Stimulated activated CD4-positive, alpha-beta T cell treated with anti-CD3 and anti-CD28 coated beads, Interleukin-1b, Interleukin-23, amount 100 ng/mL, for 4 hours (primary cell): Measurements from ENCODE around the gene ATP1A1.

Experiments used
- DNase-seq, 2 donors: peaks; one replicate each; pipeline ENCODE4 v3.0.0-alpha.2; 2020; ENCODE audit warnings: low read depth in 2 of 2

Gene ATP1A1

DNA sequence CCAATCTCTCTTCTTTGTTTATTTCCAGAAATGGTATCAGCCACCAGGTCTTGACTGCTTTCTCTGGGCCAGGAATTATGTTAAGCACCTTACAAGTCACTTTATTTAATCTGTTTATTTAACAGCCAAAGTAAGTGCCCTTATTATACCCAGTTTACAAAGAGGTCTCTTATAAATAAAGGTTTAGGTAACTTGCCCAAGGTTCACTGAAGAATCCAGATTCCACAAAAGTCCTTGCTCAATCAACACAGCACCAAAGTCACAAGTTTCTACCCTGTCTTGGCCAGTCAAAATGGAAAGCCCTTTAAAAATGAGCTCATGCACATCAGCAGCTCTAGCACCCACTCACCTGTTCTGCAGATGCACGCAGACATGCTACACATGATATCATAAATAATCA, 28.0 kb upstream of the ATP1A1 start:
- no peak for DNase-seq

DNA sequence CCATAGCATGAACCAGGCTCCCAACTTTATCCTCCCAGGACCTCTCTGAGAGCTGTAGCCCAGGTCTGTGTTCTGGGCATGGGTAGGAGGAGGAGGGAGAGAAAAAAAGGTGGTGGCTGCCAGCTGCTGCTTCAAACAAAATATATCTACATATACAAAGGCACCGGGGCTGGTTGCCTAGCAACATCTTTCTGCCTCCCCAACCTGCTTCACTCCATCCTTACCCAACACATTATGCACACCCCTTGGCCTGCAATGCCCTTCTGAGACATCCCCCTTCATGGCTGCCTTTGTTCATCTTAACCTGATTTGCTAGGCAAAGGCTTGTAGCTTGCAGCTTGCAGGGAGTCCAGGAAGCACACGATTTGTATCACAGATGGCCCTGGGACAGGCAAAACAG, 27.2 kb upstream of the ATP1A1 start:
- DNase-seq = no peak

DNA sequence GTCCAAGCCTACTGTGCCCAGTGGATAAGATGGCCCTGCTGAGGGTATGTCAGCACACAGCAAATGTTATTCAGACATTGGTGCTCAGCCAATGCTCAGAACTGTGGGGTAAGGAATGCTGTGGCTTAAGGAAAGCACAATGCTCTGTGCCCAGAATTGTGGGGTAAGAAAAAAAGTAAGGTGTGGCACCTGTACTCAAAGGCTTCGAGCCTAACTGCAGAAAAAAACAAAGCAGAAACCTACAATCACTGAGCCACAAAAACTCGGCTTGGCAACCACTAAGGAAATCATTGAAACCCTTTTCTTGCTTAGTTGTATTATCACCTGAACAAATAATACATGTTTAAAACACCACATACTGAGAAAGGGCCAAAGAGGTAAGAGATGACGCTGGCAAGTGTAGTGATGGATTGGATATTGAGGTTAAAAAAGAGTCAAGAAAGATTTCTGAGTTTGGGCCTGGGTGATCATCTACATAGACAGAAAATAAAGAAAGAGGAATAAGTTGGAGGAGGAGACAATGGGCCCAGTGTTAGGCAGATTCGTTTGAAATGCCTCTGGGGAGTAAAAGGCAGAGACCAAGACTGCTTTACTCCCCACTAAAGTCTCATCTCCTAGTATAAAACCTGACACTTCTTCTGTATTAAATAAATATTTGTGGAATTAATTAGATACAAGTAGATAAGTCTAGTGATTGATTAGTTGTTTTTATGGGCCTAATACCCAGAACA, 25.9 kb upstream of the ATP1A1 start:
- no peak for DNase-seq

DNA sequence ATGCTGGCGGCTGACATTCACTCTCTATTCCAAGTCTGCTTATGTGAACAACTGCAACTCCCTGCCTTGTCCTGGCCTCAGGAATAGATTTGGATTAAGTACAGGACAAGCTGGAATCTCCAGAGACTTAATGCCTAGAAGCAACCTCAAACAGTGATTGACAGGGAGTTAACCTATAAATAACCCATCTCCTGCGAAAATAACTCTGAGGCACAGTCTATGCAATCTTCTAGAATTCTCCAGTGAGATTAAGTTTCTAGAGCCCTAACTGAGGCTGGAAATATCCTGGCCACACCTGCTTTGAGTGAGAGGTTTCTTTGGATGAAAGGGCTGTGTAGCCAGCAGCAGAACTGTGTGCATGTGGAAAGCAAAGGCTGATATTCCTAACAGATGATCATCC, 25.3 kb upstream of the ATP1A1 start:
- no peak for DNase-seq

DNA sequence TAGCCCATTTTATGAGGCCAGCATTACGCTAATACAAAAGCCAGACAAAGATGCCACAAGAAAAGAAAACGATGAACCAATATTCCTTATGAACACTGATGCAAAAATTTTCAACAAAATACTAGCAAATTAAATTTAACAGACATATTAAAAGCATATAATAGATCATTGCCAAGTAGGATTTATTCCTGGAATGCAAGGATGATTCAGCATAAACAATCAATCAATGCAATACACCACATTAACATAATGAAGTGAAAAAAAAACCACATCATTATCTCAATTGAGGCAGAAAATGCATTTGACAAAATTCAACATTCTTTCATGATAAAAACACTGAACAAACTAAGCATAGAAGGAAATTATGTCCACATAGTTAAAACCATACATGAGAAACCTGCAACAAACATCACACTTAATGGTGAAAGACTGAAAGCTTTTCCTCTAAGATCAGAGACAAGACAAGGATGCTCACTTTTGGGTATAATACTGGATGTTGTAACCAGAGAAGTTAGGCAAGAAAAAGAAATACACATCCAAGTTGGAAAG, 22.9 kb upstream of the ATP1A1 start:
- DNase-seq = no peak

DNA sequence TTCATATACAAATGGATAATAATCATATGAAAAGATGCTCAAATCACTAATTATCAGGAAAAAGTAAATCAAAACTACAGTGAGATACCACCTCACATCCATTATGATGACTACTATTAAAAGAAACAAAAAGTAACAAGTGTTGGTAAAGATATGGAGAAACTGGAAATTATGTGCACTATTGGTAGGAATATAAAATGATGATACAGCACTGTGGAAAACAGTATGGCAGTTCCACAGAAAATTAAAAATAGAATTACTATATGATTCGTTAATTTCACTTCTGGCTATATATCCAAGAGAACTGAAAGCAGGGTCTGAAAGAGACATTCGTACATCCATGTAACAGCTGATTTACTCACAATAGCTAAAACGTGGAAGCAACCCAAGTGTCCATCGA, 21.1 kb upstream of the ATP1A1 start:
- DNase-seq = no peak

DNA sequence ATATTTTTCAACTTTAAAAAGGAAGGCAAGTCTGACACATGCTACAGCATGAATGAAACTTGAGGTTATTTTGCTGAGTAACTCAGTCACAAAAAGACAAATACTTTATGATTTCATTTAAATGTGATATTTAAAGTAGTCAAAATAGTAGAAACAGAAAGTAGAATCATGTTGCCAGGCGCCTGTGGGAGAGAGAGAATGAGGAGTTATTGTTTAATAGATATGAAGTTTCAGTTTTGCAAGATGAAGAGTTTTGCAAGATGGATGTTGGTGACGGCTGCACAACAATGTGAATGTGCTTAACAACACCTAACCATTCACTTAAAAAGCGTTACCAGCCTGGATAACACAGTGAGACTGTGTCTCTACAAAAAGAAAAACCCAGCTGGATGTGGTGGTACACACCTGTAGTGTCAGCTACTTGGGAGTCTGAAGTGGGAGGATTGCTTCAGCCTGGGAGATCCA, 20.7 kb upstream of the ATP1A1 start:
- DNase-seq = no peak

DNA sequence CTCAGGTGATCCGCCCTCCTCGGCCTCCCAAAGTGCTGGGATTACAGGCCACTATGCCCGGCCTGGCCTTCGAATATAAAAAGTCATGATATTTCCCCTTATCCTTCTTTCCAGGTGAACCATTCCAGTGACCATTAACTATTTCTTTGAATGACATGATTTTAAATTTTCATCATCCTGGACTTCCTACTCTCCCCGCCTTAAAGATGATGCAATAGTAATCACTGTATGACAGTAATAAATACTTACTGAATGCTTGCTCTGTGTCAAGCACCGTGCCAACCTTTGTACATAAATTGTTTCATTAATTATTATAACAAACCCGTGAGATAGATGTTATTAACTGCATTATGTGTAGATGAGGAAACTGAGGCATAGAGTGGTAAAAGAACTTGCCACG, 19.9 kb upstream of the ATP1A1 start:
- no peak for DNase-seq

DNA sequence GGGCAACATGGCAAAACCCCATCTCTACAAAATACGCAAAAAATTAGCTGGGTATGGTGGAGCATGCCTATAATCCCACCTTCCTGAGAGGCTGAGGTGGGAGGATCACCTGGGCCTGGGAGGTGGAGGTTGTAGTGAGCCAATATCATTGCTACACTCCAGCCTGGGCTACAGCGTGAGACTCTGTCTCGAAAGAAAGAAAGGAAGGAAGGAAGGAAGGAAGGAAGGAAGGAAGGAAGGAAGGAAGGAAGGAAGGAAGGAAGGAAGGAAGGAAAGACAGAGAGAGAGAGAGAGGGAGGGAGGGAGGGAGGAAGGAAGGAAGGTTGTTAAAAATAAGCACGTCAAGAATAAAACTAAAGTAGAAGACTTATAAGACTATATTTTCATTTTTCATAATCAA, 17.0 kb upstream of the ATP1A1 start:
- DNase-seq = no peak

DNA sequence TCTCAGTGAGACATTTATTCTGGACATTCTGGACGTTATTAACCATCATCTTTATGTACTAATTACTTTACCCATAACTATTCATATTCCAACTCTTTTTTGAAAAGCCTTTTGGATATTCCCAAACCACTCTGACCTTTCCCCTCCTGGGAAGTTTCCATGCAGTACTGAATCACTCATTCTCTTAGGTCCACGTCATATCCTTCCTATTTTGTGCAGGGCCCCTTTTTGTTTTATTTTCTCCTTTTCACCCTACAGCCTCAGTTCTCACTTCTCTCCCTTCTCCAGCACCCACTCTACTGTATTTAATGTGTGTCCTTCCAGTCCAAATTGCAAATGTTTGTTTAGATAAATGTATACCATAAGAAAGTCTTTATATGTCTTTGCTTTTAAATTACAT, 16.4 kb upstream of the ATP1A1 start:
- no peak for DNase-seq

DNA sequence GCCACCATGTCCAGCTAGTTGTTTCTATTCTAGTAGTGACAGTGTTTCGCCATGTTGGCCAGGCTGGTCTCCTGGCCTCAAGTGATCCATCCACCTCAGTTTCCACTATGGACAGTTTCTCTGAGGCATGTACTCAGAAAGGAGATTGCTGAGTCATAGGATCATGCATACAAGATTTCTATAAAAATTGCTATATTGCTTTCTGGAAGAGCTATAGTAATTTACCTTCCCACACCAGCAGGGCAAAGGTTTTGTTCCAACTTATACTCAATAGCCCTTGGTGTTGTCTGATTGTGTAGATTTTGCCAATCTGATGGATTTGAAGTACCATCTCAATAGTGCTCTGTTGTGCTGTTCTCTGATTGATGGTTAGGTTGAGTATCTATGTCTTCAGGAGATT, 15.6 kb upstream of the ATP1A1 start:
- no peak for DNase-seq

DNA sequence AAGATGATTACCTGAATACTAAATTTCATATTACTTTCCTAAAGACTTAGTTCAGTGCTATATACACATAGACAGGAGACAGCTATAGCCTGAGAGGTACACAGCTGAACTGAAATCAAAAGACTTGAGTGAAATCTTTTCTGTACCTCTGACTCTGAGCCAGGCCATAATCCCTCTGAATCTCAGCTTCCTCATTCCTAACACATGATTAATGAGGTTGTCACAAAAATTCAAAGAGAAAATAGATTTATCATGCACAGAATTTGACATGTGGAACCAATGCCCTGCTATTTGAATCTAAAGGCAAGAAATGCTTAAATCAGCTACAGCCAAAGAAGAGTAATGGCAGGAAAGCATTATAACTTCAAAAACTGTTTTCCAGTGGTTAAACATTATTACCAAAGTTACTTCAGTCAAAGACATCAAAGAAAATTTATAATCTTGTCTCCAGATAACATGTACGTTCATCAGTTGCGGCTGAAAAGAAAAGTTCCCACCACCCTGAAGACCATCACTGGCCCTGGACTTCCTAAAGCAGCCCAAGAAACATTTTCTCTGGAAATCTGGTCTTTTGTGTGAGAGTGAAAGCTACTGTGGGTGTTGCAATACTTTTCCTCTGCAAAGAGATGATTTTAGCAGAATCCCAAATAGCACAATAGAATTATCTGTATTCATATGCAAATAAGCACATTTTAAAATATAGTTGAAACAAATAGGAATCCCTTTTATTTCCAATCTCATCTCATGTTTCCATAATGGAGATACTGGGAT, 13.8 kb upstream of the ATP1A1 start:
- DNase-seq = no peak

DNA sequence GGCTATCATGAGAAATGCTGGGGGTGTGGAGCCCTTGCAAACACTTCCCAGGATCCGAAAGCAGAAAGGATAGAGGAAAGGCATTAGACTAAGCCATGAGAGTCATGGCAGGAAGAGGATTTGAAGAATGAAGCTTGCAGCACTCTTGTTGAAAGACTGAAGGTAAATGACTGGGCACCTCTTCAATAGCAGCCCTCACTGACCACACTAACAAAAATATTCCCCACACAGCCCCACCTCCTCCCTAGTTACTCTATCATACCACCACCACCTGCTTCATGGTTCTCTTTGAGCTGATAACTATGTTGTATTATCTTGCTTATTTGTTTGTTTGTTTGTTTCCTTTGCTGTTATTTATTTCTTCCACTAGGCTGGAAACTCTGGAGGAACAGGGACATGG, 13.2 kb upstream of the ATP1A1 start:
- no peak for DNase-seq

DNA sequence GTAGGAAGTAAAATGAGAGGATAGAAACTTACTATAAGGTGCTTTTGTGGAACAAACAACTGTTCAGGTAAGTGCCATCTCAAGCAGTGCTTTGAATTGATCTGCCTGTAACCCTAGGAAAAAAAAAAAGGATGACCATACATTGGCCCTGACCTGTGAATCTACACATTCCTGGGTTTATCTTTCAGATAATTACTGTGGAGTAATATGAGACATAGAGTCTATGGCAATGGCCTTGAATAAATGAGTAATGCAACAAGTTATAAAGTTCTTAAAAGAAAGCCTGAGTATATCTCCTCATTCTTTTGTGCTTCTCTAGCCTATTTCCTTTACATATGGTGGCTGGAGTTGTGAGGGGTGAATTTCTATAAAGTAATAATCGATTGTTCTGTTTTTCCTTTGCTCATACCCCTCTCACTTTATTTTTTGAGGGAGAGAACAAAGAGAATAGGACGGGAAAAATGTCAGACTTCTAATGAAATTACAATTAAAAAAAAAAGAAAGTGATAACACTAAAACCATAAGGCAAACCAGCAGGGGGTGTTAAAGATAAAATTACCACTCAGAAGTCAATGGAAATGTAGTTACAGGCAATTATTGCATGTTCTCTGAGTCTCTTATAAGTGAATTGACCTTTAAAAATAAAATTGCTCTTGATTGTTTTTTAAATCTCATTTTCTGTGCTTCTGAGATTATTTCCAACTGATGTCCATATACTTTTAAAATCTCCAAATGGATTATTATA, 12.4 kb upstream of the ATP1A1 start:
- no peak for DNase-seq

DNA sequence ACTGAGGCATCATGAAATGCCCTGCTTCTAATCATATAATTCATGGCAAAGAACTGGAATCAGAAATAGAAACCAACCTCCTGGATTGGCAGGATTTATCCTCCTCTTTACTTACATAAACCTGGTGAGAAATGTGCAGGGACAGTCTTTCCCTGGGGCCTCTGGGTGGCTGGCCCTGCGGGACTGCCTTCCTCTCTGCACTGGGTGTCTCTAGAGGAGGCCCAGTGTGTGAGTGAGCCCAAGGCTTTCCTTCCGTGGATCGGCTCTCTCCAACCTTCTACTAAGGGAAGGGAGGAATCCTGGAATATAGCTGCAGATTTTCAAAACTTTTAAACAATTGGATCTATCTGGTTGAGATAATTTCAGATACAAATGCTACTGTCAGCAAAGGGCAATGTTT, 11.4 kb upstream of the ATP1A1 start:
- DNase-seq = no peak

DNA sequence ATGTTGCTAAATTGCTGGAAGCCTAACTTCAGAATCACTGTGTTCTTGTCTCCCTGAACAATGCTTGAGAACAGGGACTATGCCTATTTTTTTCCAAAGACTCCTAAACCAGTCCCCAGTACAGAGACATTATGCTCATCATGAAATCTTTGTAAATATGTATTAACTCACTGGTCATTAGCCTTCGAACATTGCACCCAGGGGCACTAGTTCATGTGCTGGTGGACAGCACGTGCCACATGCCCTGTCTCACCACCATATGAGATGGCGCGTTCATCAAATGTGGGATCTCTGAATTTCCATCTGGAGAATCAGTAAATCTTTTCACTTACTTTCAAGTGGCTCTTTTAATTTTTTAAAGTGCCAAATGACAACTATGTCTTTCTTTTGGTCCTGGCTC, 11.0 kb upstream of the ATP1A1 start:
- DNase-seq = no peak

DNA sequence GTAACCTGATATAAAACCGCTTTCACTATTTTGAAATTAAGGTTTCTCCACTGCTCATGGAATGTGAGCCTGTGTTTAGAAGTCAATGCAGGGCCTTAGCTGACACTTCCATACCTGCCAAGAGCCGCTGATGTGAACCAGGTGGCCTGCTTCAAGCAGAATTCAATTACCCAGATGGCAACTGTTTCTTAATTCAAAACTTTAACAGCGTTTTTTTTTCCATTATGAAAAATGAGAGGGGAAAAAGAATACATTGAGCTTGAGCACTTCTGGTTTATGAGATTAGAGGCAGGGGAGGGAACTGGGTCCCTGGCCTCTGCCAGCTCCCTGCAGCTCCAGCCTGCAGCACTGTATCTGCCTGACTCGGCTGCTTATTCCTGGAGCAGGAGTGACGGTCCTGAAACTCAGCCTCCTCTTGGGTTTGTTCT, 7.7 kb upstream of the ATP1A1 start:
- DNase-seq = no peak

DNA sequence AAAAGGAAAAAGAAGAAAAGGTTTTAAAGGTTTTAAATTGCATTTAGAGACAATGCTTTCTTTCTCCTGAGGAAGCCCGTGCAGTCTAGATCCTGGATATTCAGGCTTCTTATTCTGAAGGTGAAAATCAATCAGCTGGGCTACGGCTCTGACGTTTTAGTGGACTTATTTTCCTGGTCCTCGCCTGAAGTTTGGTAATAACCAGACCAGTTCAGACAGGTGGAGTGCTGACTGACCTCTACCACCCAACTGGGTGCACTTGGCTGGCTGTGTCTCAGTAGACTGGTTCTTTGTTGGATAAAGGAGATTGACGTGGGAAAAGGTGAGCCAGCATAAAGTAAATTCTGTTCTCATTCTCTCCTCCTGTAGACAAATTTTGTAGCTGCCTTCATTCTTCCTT, 7.2 kb upstream of the ATP1A1 start:
- no peak for DNase-seq

DNA sequence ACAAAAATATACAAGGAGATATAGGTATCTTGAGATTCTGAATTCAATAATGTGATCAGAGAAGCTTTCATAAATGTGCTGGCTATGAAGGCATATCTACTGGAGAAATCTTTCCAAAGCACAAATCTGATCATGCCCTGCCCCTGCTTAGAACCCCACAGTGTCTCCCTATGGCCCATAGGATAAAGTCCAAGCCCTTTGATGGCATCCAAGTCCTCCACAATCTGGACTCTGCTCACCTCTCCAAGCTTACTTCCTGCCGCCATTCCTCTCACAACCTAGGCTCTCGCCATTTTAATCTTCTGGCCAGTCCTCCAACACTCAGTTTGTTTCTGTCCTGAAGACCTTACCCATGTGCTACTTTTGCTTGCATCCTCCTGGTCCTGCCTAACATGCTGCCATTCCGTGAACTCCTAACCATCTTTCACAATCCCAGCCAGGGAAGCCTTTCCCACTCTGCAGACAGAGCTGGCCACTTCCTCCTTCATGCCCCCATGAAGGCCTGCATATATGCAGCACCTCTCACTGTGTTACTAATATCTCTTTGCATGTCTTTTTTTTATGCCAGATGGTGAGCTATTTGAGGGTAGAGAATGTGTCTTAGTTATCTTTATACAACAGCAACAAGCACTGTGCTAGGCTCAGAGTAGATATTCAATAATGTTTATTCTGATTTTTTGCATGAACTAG, 5.6 kb upstream of the ATP1A1 start:
- DNase-seq = no peak

DNA sequence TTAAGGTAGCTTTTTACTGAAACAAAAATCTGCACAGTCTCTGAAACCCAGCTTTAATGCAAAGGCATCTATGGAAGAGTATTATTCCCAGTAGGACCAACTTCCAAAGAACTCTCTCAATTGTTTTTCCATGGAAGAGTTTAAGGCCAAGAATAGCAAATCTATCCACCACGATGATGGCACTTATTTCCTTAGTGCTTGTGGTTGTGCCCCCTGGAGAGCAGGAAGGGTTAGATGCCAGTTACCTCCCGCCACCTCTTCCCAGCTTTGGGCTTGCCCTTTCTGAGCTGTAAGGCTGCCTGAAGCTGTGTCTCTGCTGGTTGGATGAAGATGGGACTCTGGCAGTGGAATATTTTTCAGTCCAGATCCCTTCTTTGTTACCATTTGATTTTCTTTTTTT, 4.8 kb upstream of the ATP1A1 start:
- no peak for DNase-seq

DNA sequence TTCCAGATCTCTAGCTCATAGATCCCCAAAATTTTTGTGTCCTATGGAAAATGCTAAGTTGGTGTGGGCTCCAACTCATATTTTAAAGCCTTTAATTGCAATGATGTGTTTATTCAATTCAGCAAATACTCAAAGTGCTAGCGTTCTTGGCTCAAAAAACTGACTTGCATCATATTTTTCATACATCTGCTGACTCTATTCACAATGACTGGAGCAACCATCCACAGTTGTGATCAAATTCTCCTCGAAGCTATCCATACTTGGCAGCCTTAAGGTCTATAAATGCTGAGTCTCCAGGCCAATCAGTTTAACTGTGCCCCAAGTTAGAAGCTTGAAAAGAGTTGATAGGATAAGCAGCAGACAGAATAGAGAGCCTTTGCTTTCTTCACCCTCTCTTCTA, 2.9 kb upstream of the ATP1A1 start:
- no peak for DNase-seq

DNA sequence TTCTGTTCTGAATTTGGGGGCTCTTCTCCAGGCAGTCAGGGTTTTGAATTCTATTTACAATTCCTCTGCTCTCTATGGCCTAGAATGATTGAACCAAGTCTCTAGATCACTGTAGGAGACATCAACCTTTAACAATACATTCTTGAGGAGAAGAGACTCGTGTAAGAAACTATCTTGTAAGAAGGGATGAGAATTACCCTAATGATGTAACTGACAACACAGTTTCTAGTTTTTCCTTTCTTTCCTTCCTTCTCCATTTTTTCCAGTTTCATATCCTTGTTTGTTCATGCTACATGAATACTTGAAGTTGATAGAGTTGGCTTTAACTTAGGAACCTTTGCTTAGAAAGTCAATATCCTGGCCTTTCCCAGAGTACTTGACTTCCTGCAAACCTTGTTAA, 1.3 kb upstream of the ATP1A1 start:
- DNase-seq = no peak
